Measurements from ENCODE around the gene CCDC33.
A peak's percentile ranks its signal among the peaks of the same experiment; 100 is the strongest.

Gene CCDC33

DNA sequence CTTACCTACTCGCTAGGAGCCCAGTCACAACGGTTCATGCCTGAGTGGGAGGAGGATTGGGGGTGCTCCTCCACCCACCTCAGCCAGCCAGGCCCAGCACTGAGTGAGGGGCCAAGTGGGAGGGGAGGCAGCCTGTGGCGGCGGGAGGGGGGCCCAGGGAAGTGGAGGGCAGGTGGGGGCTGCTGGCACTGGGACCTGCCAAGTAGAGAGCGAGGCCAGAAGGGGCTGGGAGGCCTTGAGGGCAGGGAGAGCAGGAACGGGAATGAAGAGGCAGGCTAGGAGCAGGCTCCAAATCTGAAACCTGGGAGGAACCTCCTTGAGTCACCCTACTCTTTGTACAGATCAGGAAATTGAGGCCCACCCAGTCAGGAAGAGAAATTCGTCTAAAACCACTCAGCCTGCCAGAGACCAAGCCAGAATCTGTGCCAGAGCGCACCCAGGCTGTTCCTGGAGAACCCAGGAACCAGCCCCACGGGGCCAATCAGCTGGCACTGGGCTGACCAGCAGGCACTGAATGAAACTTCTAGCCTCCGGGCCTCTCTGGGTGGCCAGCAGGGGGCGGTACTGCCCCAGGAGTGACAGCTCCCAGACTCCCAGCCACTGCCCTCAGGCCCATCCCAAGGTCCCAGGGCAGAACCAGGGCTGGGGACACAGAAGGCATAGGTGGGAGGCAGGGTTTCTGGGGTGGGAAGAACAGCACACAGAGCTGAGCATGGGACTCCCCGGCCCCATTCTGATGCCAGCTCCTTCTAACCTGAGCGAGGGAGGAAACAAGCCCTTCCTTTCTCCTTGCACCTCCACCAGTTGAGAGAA is 146.1 kb downstream of the CCDC33 start:
- H3K9ac ChIP-seq: no peak overlapping the region
- H3K4me3 ChIP-seq: no peak overlapping the region
- no peaks in the 10 kb centered on the region for H3K27me3 ChIP-seq
- no peak overlapping the region for H3K27ac ChIP-seq
- H3K4me1 ChIP-seq: peaks cover 72% of the 10 kb centered on the region
- H3K4me2 ChIP-seq: peak overlapping the region; percentile 79; the same call in 1 of the 2 replicates
- H3K36me3 ChIP-seq: no peaks in the 10 kb centered on the region
- H3K9me3 ChIP-seq: no peaks in the 10 kb centered on the region
- no peak for TF ChIP-seq Cebpa-rat (IDR thresholded peaks at IDR 0.05)
- no peaks in the 10 kb centered on the region for H4K20me1 ChIP-seq

- no peak overlapping the region for H3K4me3 ChIP-seq
- H3K9ac ChIP-seq: no peak overlapping the region
- H3K27ac ChIP-seq: no peak overlapping the region
- H3K36me3 ChIP-seq: no peaks in the 10 kb centered on the region
- H3K9me3 ChIP-seq: no peaks in the 10 kb centered on the region
- TF ChIP-seq Cebpa-rat (IDR thresholded peaks at IDR 0.05): no peak
- H3K4me1 ChIP-seq: peaks cover 77% of the 10 kb centered on the region
- H3K4me2 ChIP-seq: peak overlapping the region; percentile 79; the same call in 1 of the 2 replicates
- H3K27me3 ChIP-seq: no peaks in the 10 kb centered on the region
- H4K20me1 ChIP-seq: no peaks in the 10 kb centered on the region
Observed at GRCh38 chr15:74383286-74383685, 147.2 kb downstream of the CCDC33 start.

- H4K20me1 ChIP-seq: no peaks in the 10 kb centered on the region
- H3K9ac ChIP-seq: 0 out of 2 replicates have a peak overlapping the region, but pooled peaks have one; percentile 29
- H3K27ac ChIP-seq: no peak overlapping the region
- H3K9me3 ChIP-seq: no peaks in the 10 kb centered on the region
- no peaks in the 10 kb centered on the region for H3K36me3 ChIP-seq
- peak overlapping the region; percentile 79 for H3K4me2 ChIP-seq
- no peak overlapping the region for H3K4me3 ChIP-seq
- peaks cover 77% of the 10 kb centered on the region for H3K4me1 ChIP-seq
- H3K27me3 ChIP-seq: no peaks in the 10 kb centered on the region
- TF ChIP-seq Cebpa-rat (IDR thresholded peaks at IDR 0.05): no peak
Observed at GRCh38 chr15:74383695-74384565, 147.8 kb downstream of the CCDC33 start.

DNA sequence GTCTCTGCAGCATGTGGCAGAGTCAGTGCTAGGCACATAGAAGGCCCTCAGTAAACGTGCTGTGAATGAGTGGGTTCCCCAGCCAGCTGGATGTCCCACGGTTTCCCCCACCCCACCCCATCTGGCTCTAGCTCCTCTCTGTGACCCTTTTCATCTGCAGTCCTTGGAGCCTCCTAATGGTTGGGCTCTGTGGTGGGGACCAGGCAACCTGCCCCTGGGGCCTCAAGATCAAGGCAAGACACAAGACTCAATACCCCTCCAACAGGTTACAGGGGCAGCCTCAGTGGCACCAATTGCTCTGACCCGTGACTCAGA is 148.4 kb downstream of the CCDC33 start:
- no peaks in the 10 kb centered on the region for H3K36me3 ChIP-seq
- H3K4me3 ChIP-seq: no peak overlapping the region
- no peaks in the 10 kb centered on the region for H3K9me3 ChIP-seq
- H3K4me2 ChIP-seq: peak overlapping the region; percentile 79
- H4K20me1 ChIP-seq: no peaks in the 10 kb centered on the region
- no peak for TF ChIP-seq Cebpa-rat (IDR thresholded peaks at IDR 0.05)
- no peak overlapping the region for H3K27ac ChIP-seq
- peaks cover 74% of the 10 kb centered on the region for H3K4me1 ChIP-seq
- no peak overlapping the region for H3K9ac ChIP-seq
- H3K27me3 ChIP-seq: no peaks in the 10 kb centered on the region

- Histone ChIP-seq H3K4me2 (peak overlapping the region; percentile 79), H3K4me1 (peaks cover 76% of the 10 kb centered on the region), H3K36me3 (no peaks in the 10 kb centered on the region), H3K4me3 (no peak overlapping the region), H3K9me3 (no peaks in the 10 kb centered on the region), H4K20me1 (no peaks in the 10 kb centered on the region), H3K9ac (no peak overlapping the region), H3K27ac (no peak overlapping the region), H3K27me3 (no peaks in the 10 kb centered on the region)
- no peak for TF ChIP-seq Cebpa-rat (IDR thresholded peaks at IDR 0.05)
Observed at GRCh38 chr15:74384881-74385643, 148.9 kb downstream of the CCDC33 start.

DNA sequence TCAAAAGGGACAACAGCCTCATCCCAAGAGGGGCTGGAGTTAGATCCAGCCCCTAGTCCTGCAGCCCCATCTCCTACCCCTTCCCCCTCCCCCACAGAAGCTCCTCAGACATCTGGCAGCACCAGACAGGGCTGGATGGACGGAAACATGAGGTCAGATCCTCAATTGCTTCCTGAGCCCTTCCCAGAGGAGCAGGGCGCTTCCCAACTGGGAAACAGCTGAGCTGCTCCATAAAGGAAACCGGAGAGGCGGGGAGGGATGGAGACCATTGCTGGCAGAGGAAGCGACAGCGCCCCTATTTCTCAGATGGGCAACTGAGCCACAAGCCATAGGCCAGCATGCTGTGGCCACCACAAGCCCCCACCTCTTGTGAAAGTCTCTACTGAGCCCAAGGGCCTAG is 149.6 kb downstream of the CCDC33 start:
- peaks cover 82% of the 10 kb centered on the region for H3K4me1 ChIP-seq
- no peak overlapping the region for H3K27ac ChIP-seq
- H4K20me1 ChIP-seq: no peaks in the 10 kb centered on the region
- H3K9ac ChIP-seq: no peak overlapping the region
- H3K4me3 ChIP-seq: no peak overlapping the region
- H3K36me3 ChIP-seq: no peaks in the 10 kb centered on the region
- no peaks in the 10 kb centered on the region for H3K9me3 ChIP-seq
- TF ChIP-seq Cebpa-rat (IDR thresholded peaks at IDR 0.05): no peak
- H3K27me3 ChIP-seq: no peaks in the 10 kb centered on the region
- peak overlapping the region; percentile 79 for H3K4me2 ChIP-seq

Measured in BLaER1 (cell line).